ENCODE results near the gene DHRSX. TPM values are rescaled to one million over a fixed set of nuclear protein-coding genes. Genes with fewer than 3 reads are reported as not detected.
"Not testable (repeated sequence)": the region's sequence is repeated elsewhere in the genome, so short reads cannot be mapped to it uniquely, and the experiment has no call there.

DHRSX gene
- total RNA-seq, 4 donors from 2014 or later = 19.9 to 36.5 (median 24.2) TPM

GRCh38 chrX:2423899-2424298 lies 76.9 kb downstream of the DHRSX start:
- Histone ChIP-seq H3K36me3 (no peaks in the 10 kb centered on the region), H3K4me1 (no peaks in the 10 kb centered on the region), H3K27me3 (no peaks in the 10 kb centered on the region), H3K27ac (no peak overlapping the region), H3K4me3 (replicated peaks in 1 of 3) (no peak overlapping the region), H3K9me3 (no peaks in the 10 kb centered on the region)
- TF ChIP-seq CTCF (IDR thresholded peaks at IDR 0.05) = no peak
- no peak for TF ChIP-seq POLR2A (IDR thresholded peaks at IDR 0.05)
- WGBS, 2 donors = 76 to 82% methylated on average over 4 of the region's 4 CpGs
- DNase-seq = no peak
- intact Hi-C loops (cut with DNase I) = no loop called here

- no peaks in the 10 kb centered on the region for H3K4me1 ChIP-seq
- WGBS, 2 donors = 89 to 91% methylated on average over 8 of the region's 8 CpGs
- no peak overlapping the region for H3K4me3 ChIP-seq (replicated peaks in 1 of 3)
- no peak overlapping the region for H3K27ac ChIP-seq
- DNase-seq = no peak
- no peak for TF ChIP-seq CTCF (IDR thresholded peaks at IDR 0.05)
- no peak for TF ChIP-seq POLR2A (IDR thresholded peaks at IDR 0.05)
- intact Hi-C loops (cut with DNase I) = no loop called here
- no peaks in the 10 kb centered on the region for H3K9me3 ChIP-seq
- H3K27me3 ChIP-seq = no peaks in the 10 kb centered on the region
- H3K36me3 ChIP-seq = no peaks in the 10 kb centered on the region
Observed at GRCh38 chrX:2423282-2423681, 77.5 kb downstream of the DHRSX start.

- H3K36me3 ChIP-seq; H3K27ac ChIP-seq; intact Hi-C loops (cut with DNase I); H3K9me3 ChIP-seq; H3K4me1 ChIP-seq; H3K4me3 ChIP-seq (replicated peaks in 1 of 3); H3K27me3 ChIP-seq; DNase-seq: not testable (repeated sequence)
- 92 to 95% methylated on average over 6 to 7 of the region's 7 CpGs for WGBS, 2 donors
Observed at GRCh38 chrX:2419418-2419817, 81.4 kb downstream of the DHRSX start.

- H3K4me3 ChIP-seq (replicated peaks in 1 of 3) = no peak overlapping the region
- no peaks in the 10 kb centered on the region for H3K36me3 ChIP-seq
- no peaks in the 10 kb centered on the region for H3K4me1 ChIP-seq
- intact Hi-C loops (cut with DNase I) = no loop called here
- H3K27ac ChIP-seq = no peak overlapping the region
- 88 to 97% methylated on average over 2 of the region's 2 CpGs for WGBS, 2 donors
- no peaks in the 10 kb centered on the region for H3K9me3 ChIP-seq
- H3K27me3 ChIP-seq = no peaks in the 10 kb centered on the region
- TF ChIP-seq POLR2A (IDR thresholded peaks at IDR 0.05) (no peak), CTCF (IDR thresholded peaks at IDR 0.05) (no peak)
- no peak for DNase-seq
Observed at GRCh38 chrX:2418000-2418399, 82.8 kb downstream of the DHRSX start.

- H3K9me3 ChIP-seq = no peaks in the 10 kb centered on the region
- H3K27me3 ChIP-seq = no peaks in the 10 kb centered on the region
- H3K4me1 ChIP-seq = no peaks in the 10 kb centered on the region
- DNase-seq = no peak
- no peaks in the 10 kb centered on the region for H3K36me3 ChIP-seq
- no peak overlapping the region for H3K27ac ChIP-seq
- H3K4me3 ChIP-seq (replicated peaks in 1 of 3) = no peak overlapping the region
- TF ChIP-seq POLR2A (IDR thresholded peaks at IDR 0.05) = no peak
- TF ChIP-seq CTCF (IDR thresholded peaks at IDR 0.05) = no peak
- intact Hi-C loops (cut with DNase I) = no loop called here
- WGBS, 2 donors = 96 to 100% methylated on average over 1 of the region's 1 CpG
Observed at GRCh38 chrX:2416851-2417604, 83.7 kb downstream of the DHRSX start.

Measured in thyroid gland (tissue), 4 donors.